GM23338 (cell line): ENCODE results near the gene GPR37L1. TPM values are rescaled to one million over a fixed set of nuclear protein-coding genes. Genes with fewer than 3 reads are reported as not detected.

Source experiments
- ATAC-seq: fragments of 200-7000 bp; cut with Tn5 transposase; 3 replicates; pipeline ENCODE4 v1.9.1; 2020
- DNase-seq: peaks from one replicate; pipeline ENCODE4 v3.0.0-alpha.2; 2015; ENCODE audit warnings: low spot score
- H2AFZ ChIP-seq: fragments of 200-600 bp; sonication (generic); 2 replicates; pipeline ENCODE4 v1.8.0; 2016; ENCODE audit warnings: antibody characterized with exemption, mild to moderate bottlenecking, moderate library complexity
- H3F3A ChIP-seq: fragments of 200-600 bp; sonication (generic); replicated peaks from 2 replicates; pipeline ENCODE4 v1.8.0; 2017; ENCODE audit warnings: antibody characterized with exemption, mixed run types, low read depth
- H3K27ac ChIP-seq: fragments of 200-600 bp; sonication (generic); 2 replicates; pipeline ENCODE4 v1.6.1; 2016; ENCODE audit warnings: low read depth
- H3K27me3 ChIP-seq: fragments of 200-600 bp; sonication (generic); 2 replicates; pipeline ENCODE4 v1.8.0; 2016; ENCODE audit warnings: mild to moderate bottlenecking, mixed run types, moderate library complexity; ENCODE audit not compliant: insufficient read depth
- H3K36me3 ChIP-seq: fragments of 200-600 bp; sonication (generic); 2 replicates; pipeline ENCODE4 v1.8.0; 2016; ENCODE audit warnings: mild to moderate bottlenecking; ENCODE audit not compliant: insufficient read depth
- H3K4me1 ChIP-seq: fragments of 200-600 bp; sonication (generic); 2 replicates; pipeline ENCODE4 v1.8.0; 2016; ENCODE audit warnings: mild to moderate bottlenecking, moderate library complexity; ENCODE audit not compliant: insufficient read depth
- H3K4me2 ChIP-seq: fragments of 200-600 bp; sonication (generic); 2 replicates; pipeline ENCODE4 v1.7.1; 2017; ENCODE audit warnings: mixed run types
- H3K4me3 ChIP-seq: fragments of 200-600 bp; sonication (generic); 2 replicates; pipeline ENCODE4 v1.6.1; 2016; ENCODE audit warnings: mixed run types
- H3K79me2 ChIP-seq: fragments of 200-600 bp; sonication (generic); replicated peaks from 2 replicates; pipeline ENCODE4 v1.8.0; 2017; ENCODE audit warnings: mild to moderate bottlenecking; ENCODE audit not compliant: insufficient read depth
- H3K9me2 ChIP-seq: fragments of 200-600 bp; sonication (generic); 2 replicates; pipeline ENCODE4 v1.8.0; 2017; ENCODE audit not compliant: insufficient read depth
- H4K20me1 ChIP-seq: fragments of 200-600 bp; sonication (generic); replicated peaks from 2 replicates; pipeline ENCODE4 v1.8.0; 2017; ENCODE audit warnings: mild to moderate bottlenecking; ENCODE audit not compliant: insufficient read depth
- H3K27ac Mint-ChIP-seq: 2 replicates; pipeline ENCODE4 v1.8.0; 2020; ENCODE audit warnings: inconsistent platforms, mild to moderate bottlenecking, moderate library complexity, mixed read lengths
- H3K27me3 Mint-ChIP-seq: 3 replicates; pipeline ENCODE4 v1.8.0; 2022; ENCODE audit warnings: low read depth, mild to moderate bottlenecking, moderate library complexity, mixed read lengths, inconsistent platforms; ENCODE audit not compliant: insufficient read depth, poor library complexity
- H3K36me3 Mint-ChIP-seq: 3 replicates; pipeline ENCODE4 v1.8.0; 2021; ENCODE audit warnings: low read depth, mild to moderate bottlenecking, inconsistent platforms, moderate library complexity, mixed read lengths
- H3K4me1 Mint-ChIP-seq: 3 replicates; pipeline ENCODE4 v1.8.0; 2020; ENCODE audit warnings: mild to moderate bottlenecking, inconsistent platforms, mixed read lengths
- H3K4me3 Mint-ChIP-seq: 3 replicates; pipeline ENCODE4 v1.8.0; 2021; ENCODE audit warnings: moderate library complexity, mild to moderate bottlenecking, inconsistent platforms, mixed read lengths
- H3K9me3 Mint-ChIP-seq: 3 replicates; pipeline ENCODE4 v1.8.0; 2020; ENCODE audit warnings: moderate library complexity, mild to moderate bottlenecking, inconsistent platforms, mixed read lengths
- CREB1 ChIP-seq: fragments of 250-450 bp; sonication (Bioruptor Pico); IDR thresholded peaks from 2 replicates; pipeline ENCODE4 v1.5.0; 2020; ENCODE audit warnings: low read depth, mild to moderate bottlenecking, moderate library complexity
- ETS1 ChIP-seq: IDR thresholded peaks from 2 replicates; pipeline ENCODE4 v1.6.1; 2016; ENCODE audit warnings: antibody characterized with exemption
- EZH2 ChIP-seq: fragments of 200-600 bp; sonication (generic); IDR thresholded peaks from one replicate; pipeline ENCODE4 v1.8.0; 2017; ENCODE audit warnings: antibody characterized with exemption, mild to moderate bottlenecking, low read depth; ENCODE audit not compliant: unreplicated experiment
- EZH2phosphoT487 ChIP-seq: fragments of 200-600 bp; sonication (generic); IDR thresholded peaks from one replicate; pipeline ENCODE4 v1.8.1; 2018; ENCODE audit warnings: antibody characterized with exemption; ENCODE audit not compliant: unreplicated experiment
- JUNB ChIP-seq: IDR thresholded peaks from one replicate; pipeline ENCODE4 v1.6.1; 2016; ENCODE audit warnings: antibody characterized with exemption; ENCODE audit not compliant: unreplicated experiment
- NANOG ChIP-seq: IDR thresholded peaks from 2 replicates; pipeline ENCODE4 v1.6.1; 2016; ENCODE audit warnings: antibody characterized with exemption, borderline replicate concordance
- POLR2AphosphoS5 ChIP-seq: IDR thresholded peaks from 2 replicates; pipeline ENCODE4 v1.6.1; 2016; ENCODE audit warnings: antibody characterized with exemption, low read depth
- STAT1 ChIP-seq: IDR thresholded peaks from one replicate; pipeline ENCODE4 v1.6.1; 2016; ENCODE audit warnings: antibody characterized with exemption; ENCODE audit not compliant: unreplicated experiment
- ZNF114 ChIP-seq: fragments of 250-450 bp; sonication (Bioruptor Pico); IDR thresholded peaks from 2 replicates; pipeline ENCODE4 v1.5.0; 2020; ENCODE audit warnings: mild to moderate bottlenecking, moderate library complexity
- ZNF331 ChIP-seq: fragments of 250-450 bp; sonication (Bioruptor Pico); IDR thresholded peaks from 2 replicates; pipeline ENCODE4 v1.5.0; 2020; ENCODE audit warnings: low read depth, mild to moderate bottlenecking, moderate library complexity
- polyA plus RNA-seq: library from polyadenylated mRNA; unstranded; fragments of >200 nt; fragmentation: Nextera tagmentation; extraction: Ambion mirVana; gene quantifications from 2 replicates; pipeline ENCODE4 v1.2.1, GENCODE V29; 2016
- total RNA-seq: library from RNA; depleted of rRNA; stranded (reverse); fragments of >200 nt; shearing (Covaris generic); gene quantifications from 2 replicates; pipeline ENCODE4 v1.2.3, GENCODE V29; 2014
- TF ChIP-seq, protein P1 (sequence below): IDR thresholded peaks from one replicate; pipeline ENCODE4 v1.6.1; 2018; ENCODE audit warnings: antibody characterized with exemption; ENCODE audit not compliant: unreplicated experiment
- TF ChIP-seq, protein P2 (sequence below), 2 experiments: fragments of 200-600 bp in 1 of 2; sonication (generic) in 1 of 2; conservative IDR thresholded peaks; 2 replicates each; pipeline versions ENCODE4 v1.5.1 to v1.6.1; 2016 to 2017; ENCODE audit warnings: antibody characterized with exemption in 2 of 2, low read depth in 2 of 2, mild to moderate bottlenecking in 2 of 2, moderate library complexity in 1 of 2
- TF ChIP-seq, protein P3 (sequence below): fragments of 250-450 bp; sonication (Bioruptor Pico); IDR thresholded peaks from 2 replicates; pipeline ENCODE4 v1.5.0; 2020; ENCODE audit warnings: mild to moderate bottlenecking, moderate library complexity

GPR37L1 gene
- total and polyA plus RNA-seq, 2 experiments from 2014 or later: 0.08 to 0.21 TPM

- H3K4me3 Mint-ChIP-seq: peak overlapping the region; percentile 92
- Histone ChIP-seq H2AFZ (peak overlapping the region; percentile 97), H3K9me2 (no peaks in the 10 kb centered on the region), H3K27me3 (0 out of 2 replicates have a peak, but pooled peaks cover 7% of the 10 kb centered on the region), H3K4me1 (peaks cover 15% of the 10 kb centered on the region), H3K36me3 (no peaks in the 10 kb centered on the region), H4K20me1 (no peaks in the 10 kb centered on the region; the same call in 1 of the 2 replicates), H3K4me3 (peak overlapping the region; percentile 93), H3K79me2 (peaks cover 36% of the 10 kb centered on the region), H3F3A (0 out of 2 replicates have a peak, but pooled peaks cover 5% of the 10 kb centered on the region), H3K27ac (no peak overlapping the region), H3K4me2 (peak overlapping the region; percentile 98)
- H3K9me3 Mint-ChIP-seq: no peaks in the 10 kb centered on the region
- H3K27ac Mint-ChIP-seq: no peak overlapping the region
- no peak for DNase-seq
- peak; percentile 7 for ATAC-seq
- peaks cover 11% of the 10 kb centered on the region for H3K4me1 Mint-ChIP-seq
- H3K36me3 Mint-ChIP-seq: no peaks in the 10 kb centered on the region
- TF ChIP-seq, protein P1, sequence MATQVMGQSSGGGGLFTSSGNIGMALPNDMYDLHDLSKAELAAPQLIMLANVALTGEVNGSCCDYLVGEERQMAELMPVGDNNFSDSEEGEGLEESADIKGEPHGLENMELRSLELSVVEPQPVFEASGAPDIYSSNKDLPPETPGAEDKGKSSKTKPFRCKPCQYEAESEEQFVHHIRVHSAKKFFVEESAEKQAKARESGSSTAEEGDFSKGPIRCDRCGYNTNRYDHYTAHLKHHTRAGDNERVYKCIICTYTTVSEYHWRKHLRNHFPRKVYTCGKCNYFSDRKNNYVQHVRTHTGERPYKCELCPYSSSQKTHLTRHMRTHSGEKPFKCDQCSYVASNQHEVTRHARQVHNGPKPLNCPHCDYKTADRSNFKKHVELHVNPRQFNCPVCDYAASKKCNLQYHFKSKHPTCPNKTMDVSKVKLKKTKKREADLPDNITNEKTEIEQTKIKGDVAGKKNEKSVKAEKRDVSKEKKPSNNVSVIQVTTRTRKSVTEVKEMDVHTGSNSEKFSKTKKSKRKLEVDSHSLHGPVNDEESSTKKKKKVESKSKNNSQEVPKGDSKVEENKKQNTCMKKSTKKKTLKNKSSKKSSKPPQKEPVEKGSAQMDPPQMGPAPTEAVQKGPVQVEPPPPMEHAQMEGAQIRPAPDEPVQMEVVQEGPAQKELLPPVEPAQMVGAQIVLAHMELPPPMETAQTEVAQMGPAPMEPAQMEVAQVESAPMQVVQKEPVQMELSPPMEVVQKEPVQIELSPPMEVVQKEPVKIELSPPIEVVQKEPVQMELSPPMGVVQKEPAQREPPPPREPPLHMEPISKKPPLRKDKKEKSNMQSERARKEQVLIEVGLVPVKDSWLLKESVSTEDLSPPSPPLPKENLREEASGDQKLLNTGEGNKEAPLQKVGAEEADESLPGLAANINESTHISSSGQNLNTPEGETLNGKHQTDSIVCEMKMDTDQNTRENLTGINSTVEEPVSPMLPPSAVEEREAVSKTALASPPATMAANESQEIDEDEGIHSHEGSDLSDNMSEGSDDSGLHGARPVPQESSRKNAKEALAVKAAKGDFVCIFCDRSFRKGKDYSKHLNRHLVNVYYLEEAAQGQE: no peak
- TF ChIP-seq NANOG: no peak
- TF ChIP-seq, protein P2, sequence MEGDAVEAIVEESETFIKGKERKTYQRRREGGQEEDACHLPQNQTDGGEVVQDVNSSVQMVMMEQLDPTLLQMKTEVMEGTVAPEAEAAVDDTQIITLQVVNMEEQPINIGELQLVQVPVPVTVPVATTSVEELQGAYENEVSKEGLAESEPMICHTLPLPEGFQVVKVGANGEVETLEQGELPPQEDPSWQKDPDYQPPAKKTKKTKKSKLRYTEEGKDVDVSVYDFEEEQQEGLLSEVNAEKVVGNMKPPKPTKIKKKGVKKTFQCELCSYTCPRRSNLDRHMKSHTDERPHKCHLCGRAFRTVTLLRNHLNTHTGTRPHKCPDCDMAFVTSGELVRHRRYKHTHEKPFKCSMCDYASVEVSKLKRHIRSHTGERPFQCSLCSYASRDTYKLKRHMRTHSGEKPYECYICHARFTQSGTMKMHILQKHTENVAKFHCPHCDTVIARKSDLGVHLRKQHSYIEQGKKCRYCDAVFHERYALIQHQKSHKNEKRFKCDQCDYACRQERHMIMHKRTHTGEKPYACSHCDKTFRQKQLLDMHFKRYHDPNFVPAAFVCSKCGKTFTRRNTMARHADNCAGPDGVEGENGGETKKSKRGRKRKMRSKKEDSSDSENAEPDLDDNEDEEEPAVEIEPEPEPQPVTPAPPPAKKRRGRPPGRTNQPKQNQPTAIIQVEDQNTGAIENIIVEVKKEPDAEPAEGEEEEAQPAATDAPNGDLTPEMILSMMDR (conservative IDR thresholded peaks at IDR 0.05; ENCODE audit: low read depth in 2 of 2): no peak
- no peak for TF ChIP-seq JUNB
- TF ChIP-seq ZNF114: no peak
- TF ChIP-seq ZNF331 (CRISPR knock-in tag): no peak
- TF ChIP-seq CREB1 (CRISPR knock-in tag): no peak
- TF ChIP-seq, protein P3, sequence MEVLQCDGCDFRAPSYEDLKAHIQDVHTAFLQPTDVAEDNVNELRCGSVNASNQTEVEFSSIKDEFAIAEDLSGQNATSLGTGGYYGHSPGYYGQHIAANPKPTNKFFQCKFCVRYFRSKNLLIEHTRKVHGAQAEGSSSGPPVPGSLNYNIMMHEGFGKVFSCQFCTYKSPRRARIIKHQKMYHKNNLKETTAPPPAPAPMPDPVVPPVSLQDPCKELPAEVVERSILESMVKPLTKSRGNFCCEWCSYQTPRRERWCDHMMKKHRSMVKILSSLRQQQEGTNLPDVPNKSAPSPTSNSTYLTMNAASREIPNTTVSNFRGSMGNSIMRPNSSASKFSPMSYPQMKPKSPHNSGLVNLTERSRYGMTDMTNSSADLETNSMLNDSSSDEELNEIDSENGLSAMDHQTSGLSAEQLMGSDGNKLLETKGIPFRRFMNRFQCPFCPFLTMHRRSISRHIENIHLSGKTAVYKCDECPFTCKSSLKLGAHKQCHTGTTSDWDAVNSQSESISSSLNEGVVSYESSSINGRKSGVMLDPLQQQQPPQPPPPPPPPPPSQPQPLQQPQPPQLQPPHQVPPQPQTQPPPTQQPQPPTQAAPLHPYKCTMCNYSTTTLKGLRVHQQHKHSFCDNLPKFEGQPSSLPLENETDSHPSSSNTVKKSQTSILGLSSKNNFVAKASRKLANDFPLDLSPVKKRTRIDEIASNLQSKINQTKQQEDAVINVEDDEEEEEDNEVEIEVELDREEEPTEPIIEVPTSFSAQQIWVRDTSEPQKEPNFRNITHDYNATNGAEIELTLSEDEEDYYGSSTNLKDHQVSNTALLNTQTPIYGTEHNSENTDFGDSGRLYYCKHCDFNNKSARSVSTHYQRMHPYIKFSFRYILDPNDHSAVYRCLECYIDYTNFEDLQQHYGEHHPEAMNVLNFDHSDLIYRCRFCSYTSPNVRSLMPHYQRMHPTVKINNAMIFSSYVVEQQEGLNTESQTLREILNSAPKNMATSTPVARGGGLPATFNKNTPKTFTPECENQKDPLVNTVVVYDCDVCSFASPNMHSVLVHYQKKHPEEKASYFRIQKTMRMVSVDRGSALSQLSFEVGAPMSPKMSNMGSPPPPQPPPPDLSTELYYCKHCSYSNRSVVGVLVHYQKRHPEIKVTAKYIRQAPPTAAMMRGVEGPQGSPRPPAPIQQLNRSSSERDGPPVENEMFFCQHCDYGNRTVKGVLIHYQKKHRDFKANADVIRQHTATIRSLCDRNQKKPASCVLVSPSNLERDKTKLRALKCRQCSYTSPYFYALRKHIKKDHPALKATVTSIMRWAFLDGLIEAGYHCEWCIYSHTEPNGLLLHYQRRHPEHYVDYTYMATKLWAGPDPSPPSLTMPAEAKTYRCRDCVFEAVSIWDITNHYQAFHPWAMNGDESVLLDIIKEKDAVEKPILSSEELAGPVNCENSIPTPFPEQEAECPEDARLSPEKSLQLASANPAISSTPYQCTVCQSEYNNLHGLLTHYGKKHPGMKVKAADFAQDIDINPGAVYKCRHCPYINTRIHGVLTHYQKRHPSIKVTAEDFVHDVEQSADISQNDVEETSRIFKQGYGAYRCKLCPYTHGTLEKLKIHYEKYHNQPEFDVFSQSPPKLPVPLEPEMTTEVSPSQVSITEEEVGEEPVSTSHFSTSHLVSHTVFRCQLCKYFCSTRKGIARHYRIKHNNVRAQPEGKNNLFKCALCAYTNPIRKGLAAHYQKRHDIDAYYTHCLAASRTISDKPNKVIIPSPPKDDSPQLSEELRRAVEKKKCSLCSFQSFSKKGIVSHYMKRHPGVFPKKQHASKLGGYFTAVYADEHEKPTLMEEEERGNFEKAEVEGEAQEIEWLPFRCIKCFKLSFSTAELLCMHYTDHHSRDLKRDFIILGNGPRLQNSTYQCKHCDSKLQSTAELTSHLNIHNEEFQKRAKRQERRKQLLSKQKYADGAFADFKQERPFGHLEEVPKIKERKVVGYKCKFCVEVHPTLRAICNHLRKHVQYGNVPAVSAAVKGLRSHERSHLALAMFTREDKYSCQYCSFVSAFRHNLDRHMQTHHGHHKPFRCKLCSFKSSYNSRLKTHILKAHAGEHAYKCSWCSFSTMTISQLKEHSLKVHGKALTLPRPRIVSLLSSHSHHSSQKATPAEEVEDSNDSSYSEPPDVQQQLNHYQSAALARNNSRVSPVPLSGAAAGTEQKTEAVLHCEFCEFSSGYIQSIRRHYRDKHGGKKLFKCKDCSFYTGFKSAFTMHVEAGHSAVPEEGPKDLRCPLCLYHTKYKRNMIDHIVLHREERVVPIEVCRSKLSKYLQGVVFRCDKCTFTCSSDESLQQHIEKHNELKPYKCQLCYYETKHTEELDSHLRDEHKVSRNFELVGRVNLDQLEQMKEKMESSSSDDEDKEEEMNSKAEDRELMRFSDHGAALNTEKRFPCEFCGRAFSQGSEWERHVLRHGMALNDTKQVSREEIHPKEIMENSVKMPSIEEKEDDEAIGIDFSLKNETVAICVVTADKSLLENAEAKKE (CRISPR knock-in tag): no peak
- TF ChIP-seq STAT1: no peak
- no peak for TF ChIP-seq EZH2
- no peak for TF ChIP-seq POLR2AphosphoS5
- TF ChIP-seq ETS1: no peak
- TF ChIP-seq EZH2phosphoT487: no peak
- peaks cover 9% of the 10 kb centered on the region for H3K27me3 Mint-ChIP-seq
Observed at GRCh38 chr1:202145068-202145743, 22.5 kb downstream of the GPR37L1 start.
